HG03565 (cell line): ENCODE data around the gene CCL26.

Experiments
- ATAC-seq: cut with Tn5 transposase; IDR thresholded peaks from one replicate; pipeline ENCODE4 v1.9.1; 2021; ENCODE audit warnings: mild to moderate bottlenecking, moderate library complexity; ENCODE audit not compliant: unreplicated experiment

CCL26 gene

GRCh38 chr7:75772081-75773077, at the start of gene CCL26:
Gene CCL26 (minus strand): TSS chr7:75772211. CDS start chr7:75772176, 35 bp downstream.
- no peak for ATAC-seq

DNA sequence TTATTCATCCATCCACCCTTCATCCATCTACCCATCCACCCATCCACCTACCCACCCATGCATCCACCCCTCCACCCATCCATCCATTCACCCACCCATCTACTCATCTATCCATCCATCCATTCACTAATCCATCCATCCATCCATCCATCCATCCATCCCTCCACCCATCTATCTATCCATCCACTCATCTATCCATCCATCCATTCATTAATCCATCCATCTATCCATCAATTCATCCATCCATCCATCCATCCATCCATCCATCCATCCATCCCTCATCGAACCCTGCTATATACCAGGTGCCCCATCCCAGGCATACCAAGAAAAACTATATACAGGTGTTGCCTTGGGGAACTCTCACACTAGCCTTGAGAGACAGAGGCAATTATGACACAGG, 48.7 kb upstream of the CCL26 start:
- no peak for ATAC-seq

DNA sequence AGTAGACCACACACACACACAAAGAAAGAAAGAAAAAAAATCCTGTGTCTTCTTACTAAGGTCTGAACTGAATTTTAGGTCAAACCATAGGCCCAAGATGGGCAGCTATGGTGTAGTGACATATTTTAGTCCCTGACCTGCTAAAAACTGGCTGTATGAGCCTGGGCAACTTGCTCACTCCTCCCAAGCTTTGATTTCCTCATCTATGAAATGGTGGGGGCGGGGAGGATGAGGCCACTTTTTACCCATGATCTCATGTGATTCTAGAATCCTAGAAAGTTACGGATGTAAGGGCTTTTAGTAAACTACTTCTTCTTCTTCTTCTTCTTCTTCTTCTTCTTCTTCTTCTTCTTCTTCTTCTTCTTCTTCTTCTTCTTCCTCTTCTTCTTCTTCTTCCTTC, 47.7 kb upstream of the CCL26 start:
- ATAC-seq: no peak

GRCh38 chr7:75818472-75818871, 46.5 kb upstream of the CCL26 start:
- ATAC-seq: no peak

DNA sequence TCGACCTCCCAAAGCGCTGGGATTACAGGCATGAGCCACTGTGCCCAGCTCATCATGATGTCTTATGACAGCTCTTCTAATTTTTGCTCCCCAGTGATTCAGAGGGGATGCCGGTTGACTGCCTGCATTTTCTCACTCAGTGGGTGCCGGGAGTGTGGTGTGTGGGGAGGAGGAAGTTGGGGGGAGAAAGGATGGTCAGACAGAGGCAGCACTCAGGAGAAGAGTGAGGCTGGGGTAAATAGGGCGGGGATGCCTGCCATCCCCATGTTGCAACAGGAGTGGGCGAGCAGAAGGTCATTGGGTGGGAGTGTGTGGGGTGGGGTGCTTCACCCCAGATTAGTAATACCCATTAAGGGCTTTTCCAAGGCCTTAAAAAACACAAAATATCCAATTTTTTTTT, 45.1 kb upstream of the CCL26 start:
- no peak for ATAC-seq

GRCh38 chr7:75815418-75816064, 43.5 kb upstream of the CCL26 start:
- ATAC-seq: no peak

GRCh38 chr7:75814407-75814947, 42.5 kb upstream of the CCL26 start:
- ATAC-seq: no peak

GRCh38 chr7:75813781-75814236, 41.8 kb upstream of the CCL26 start, which contains the start of gene CCL24:
Gene CCL24 (minus strand): TSS chr7:75813806. CDS start chr7:75813715, 91 bp downstream.
- ATAC-seq: no peak

DNA sequence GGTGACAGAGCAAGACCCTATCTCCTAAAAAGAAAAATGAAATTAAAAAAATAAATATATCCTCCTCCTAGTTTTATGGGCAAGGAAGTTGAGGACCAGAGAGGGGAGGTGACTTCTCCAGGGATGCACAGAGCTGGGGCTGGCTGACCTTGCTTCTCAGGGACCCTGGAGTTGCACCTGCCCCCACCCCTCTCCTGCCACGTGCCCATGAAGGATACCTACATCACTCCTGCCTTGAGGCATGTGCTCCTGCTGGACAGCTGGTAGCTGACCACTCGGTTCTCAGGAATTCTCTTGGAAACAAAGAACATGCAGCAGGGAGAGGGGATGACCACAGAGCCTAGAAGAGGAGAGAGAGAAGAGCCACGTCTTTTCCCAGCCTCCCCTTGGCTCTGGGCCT, 41.1 kb upstream of the CCL26 start:
- ATAC-seq: no peak

DNA sequence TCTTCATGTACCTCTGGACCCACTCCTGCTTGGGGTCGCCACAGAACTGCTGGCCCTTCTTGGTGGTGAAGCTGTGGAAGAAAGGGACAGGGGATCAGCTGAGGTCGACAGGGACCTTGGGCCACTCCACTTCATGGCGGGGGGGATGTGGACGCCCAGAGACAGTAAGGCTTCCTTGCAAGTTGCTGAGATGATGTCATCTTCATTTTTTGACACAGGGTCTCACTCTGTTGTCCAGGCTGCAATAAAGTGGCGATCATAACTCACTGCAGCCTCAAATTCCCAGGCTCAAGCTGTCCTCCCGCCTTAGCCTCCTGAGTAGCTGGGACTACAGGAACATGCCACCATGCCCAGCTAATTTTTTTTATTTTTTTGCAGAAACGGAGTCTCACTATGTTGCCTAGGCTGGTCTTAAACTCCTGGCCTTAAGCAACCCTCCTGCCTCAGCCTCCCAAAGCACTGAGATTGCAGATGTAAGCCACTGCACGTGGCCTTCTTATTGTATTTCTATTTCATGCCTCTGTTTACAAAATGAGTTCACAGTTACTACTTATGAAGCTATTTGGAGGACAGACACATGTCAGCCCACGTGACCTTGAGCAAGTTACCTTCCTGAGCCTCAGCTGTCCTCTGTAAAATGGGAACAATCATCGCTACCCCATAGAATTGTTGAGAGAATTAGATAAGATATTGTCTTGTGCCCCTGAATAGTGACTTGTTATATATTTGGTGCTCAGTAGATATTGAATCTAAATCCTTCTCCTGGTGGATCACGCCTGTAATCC, 40.1 kb upstream of the CCL26 start:
- no peak for ATAC-seq

- no peak for ATAC-seq
Observed at GRCh38 chr7:75809396-75809795, 37.4 kb upstream of the CCL26 start.

GRCh38 chr7:75808106-75808505, 36.1 kb upstream of the CCL26 start:
- ATAC-seq: no peak

GRCh38 chr7:75807452-75807851, 35.4 kb upstream of the CCL26 start:
- ATAC-seq: no peak

DNA sequence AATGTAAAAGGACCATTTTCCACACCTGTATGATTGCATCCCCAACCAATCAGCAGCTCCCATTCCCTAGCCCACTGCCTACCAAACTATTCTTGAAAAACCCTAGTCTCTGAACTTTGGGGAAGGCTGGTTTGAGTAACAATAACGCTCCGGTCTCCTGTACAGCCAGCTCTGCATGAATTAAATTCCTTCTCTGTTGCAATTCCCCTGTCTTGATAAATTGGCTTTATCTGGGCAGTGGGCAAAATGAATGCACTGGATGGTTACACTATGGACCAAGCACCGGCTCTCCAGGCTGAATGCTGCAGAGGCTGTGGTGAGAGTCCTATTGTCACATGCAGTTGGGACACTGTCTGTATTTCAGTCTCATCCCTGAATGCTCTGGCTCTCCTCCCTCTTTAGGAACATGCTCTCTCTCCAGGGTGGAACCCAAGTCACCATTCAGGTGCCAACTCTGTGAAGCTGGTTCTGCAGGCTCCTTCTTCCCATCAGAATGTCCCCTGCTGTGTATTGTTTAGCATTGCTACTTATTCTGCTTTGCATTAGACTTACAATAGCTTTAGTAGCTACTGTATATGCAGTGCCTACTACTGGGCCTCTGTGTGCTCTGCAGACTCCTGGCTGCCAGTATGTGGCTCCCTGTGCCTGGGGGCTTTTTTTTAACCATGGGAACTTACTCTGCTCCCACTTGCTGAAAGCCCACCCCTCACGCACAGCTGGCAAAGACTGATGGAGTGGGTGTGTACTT, 34.7 kb upstream of the CCL26 start:
- no peak for ATAC-seq

DNA sequence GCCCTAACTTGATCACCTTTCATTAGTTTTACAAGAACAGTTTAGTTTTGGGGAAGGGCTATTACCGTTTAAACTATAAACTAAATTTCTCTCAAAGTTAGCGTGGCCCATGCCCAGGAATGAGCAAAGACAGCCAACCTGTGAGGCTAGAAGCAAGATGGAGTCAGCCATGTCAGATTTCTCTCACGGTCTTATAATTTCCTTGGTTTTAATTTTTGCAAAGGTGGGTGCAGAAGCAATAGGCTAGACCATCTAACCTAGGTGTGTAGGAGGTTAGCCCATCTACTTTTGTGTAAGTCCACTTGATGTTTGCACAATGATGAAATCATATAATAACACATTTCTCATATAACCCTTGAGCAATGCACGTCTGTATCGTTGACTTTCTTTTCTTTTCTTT, 32.7 kb upstream of the CCL26 start:
- no peak for ATAC-seq

DNA sequence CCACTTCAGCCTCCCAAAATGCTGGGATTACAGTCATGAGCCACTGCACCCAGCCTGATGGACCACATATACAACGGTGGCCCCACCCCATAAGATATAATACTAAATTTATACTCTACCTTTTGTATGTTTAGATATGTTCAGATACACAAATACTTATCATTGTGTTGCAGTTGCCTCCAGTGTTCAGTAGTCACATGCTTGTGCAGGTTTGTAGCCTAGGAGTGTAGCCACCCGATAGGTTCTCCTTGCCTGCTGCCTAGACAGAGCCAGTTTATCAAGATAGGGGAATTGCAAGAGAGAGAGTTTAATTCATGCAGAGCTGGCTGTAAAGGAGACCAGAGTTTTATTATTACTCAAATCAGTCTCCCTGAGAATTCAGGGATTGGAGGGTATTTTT, 32.0 kb upstream of the CCL26 start:
- no peak for ATAC-seq

DNA sequence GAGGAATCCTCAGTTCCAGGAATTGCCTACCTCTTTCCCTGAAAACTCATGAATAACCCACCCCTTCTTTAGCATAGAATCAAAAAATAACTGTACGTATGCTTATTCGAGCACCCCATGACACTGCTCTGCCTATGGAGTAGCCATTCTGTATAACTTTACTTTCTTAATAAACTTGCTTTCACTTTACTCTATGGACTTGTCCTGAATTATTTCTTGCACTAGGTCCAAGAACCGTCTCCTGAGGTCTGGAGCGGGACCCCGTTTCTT, 30.5 kb upstream of the CCL26 start:
- no peak for ATAC-seq

- no peak for ATAC-seq
Observed at GRCh38 chr7:75798770-75799169, 26.8 kb upstream of the CCL26 start.

- ATAC-seq: no peak
Observed at GRCh38 chr7:75796420-75796819, 24.4 kb upstream of the CCL26 start.

DNA sequence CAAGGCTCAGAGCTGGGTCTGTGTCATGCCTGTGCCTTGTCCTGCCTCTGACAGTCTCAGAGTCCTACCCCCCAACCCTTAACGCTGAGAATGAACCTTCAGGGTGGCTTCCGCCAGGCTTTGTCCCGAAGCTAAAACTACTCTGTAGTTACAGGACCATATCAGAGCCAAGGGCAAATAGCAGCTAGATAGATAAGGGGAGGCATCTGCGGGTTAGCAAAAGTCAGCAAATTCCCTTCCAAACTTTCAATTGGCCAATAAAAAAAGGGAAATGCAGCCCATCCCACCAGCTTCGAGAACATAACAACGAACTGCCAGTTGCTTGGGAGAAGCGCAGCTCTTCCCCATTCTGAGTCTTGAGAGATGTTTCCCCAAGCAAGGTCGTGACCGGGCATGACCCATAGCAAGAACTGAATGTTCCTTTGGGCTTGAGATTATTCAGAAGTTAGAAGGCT, 23.8 kb upstream of the CCL26 start:
- no peak for ATAC-seq
